ENCODE data around the gene NIF3L1.
A peak's percentile ranks its signal among the peaks of the same experiment; 100 is the strongest.

The NIF3L1 gene, protein sequence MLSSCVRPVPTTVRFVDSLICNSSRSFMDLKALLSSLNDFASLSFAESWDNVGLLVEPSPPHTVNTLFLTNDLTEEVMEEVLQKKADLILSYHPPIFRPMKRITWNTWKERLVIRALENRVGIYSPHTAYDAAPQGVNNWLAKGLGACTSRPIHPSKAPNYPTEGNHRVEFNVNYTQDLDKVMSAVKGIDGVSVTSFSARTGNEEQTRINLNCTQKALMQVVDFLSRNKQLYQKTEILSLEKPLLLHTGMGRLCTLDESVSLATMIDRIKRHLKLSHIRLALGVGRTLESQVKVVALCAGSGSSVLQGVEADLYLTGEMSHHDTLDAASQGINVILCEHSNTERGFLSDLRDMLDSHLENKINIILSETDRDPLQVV

DNA sequence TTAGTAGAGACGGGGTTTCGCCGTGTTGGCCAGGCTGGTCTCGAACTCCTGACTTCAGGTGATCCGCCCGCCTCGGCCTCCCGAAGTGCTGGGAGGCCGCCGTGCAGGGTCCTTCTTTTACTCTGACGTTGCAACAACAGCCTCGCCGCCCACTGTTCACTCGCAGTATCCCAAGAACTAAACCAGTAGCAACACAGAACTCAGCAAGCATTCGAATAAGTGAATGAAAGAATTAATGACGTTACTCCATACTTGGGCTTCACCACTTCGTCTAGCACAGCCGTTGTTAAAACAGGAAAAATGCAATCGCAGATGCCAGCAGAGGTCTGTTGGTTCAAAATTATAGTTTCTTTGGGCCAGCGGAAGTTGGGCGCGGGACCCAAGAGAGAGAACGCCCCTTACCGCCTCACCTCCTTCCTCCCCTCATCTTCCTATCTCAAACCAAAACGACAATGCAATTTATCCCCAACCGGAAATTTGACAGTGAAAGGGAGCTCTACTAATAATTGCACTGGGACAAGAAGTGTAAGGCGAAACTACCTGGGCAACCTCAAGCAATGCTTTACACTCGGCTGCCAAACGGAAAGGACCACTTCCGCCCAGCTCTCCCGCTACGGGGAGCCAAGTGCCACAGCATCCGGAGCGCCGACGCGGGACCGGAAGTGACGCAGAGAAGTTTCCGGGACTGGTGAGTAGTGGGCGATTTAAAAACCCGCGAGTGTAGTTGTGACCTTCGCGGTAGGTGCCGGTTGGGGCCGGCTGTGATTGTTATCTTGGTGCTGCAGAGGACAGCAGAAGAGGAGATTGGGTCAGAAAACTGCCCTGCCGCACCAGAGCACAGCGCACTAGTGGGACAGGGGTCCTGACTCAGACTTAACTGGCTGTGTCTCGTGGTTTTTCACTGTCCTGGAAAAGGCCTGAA lies at the start of gene NIF3L1, which contains the start of gene PPIL3:
Gene NIF3L1, plus strand, starts transcription at position 668 of the 922 bp plus-strand sequence. CDS start 2,573 bp downstream, outside the sequence.
Gene PPIL3, minus strand, starts transcription at position 374 of the 922 bp plus-strand sequence. CDS start 1,462 bp downstream, outside the sequence.
- peak; percentile 95 for DNase-seq

DNA sequence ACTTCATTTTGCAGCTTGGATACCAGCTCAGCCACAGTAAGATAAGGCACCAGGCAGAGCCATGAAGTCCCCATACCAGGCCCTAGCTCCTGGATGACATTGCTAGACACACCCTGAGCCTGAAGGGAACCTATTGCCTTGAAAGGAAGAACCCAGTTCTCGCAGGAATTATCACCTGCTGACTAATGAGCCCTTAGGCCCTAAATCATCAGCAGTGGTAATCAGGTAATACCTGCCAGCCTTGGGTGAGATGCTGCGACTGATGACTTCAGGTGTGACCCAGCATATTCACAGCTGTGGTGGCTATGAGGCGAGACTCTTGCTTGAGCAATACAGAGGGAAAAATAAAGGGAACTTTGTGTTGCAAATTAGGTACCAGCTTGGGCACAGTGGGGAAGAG lies 49.7 kb upstream of the NIF3L1 start:
- no peak for DNase-seq

DNA sequence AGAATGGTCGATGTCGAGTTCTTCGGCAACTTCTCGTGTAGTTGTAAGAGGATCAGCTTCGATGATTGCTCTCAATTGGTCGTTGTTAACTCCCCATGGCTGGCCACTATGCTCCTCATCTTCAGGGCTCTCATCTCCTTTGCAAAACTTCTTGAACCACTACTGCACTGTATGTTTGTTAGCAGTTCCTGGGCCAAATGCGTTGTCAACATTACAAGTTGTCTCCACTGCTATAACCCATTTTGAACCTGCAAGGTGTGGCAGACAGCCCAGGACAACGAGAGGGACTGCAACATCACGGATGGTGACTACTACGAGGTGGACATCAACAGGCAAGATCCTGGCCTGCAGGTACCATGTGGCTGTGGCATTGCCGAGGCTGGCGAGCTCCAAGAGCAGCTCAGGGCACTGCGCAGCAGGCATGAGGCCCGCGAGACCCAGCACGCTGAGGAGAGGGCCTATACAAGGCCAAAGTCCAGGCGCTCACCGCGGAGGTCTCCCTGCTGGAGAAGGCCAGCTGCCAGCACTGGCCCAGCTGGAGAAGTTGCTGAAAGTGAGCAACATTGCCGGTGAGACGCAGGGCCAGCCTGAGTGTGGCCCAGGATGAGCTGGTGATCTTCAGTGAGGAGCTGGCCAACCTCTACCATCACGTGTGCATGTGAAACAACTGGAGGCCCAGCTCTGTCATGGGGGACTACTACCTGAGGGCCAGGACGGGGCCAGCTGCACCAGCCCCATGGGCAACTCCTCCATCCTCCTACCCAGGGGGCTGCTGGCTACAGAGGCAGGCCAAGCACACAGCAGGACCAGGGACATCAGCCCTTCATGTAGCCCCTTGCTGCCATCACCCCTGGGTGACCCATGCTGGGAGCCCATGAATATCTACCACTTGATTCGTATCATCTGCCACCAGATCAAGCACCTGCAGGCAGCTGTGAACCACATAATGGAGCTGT lies 44.9 kb upstream of the NIF3L1 start:
- DNase-seq: no peak

DNA sequence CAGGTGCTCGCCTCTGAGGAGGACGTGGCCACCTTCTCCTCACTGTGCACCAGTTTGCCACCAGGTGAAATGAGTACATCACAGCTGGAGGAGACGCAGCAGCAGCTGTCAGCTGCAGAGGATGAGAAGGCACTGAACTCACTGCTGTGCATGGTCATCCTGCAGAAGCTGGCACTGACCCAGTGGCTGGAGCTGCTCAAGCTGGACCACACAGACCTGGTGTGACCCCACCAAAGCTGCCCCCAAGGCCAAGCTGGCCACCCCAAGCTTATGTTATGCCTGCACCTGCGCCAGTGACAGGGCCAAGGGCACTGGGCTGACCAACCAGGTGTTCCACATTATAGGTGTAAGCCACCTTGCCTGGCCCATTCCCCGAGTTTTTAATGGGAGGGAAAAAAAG lies 44.0 kb upstream of the NIF3L1 start:
- no peak for DNase-seq

DNA sequence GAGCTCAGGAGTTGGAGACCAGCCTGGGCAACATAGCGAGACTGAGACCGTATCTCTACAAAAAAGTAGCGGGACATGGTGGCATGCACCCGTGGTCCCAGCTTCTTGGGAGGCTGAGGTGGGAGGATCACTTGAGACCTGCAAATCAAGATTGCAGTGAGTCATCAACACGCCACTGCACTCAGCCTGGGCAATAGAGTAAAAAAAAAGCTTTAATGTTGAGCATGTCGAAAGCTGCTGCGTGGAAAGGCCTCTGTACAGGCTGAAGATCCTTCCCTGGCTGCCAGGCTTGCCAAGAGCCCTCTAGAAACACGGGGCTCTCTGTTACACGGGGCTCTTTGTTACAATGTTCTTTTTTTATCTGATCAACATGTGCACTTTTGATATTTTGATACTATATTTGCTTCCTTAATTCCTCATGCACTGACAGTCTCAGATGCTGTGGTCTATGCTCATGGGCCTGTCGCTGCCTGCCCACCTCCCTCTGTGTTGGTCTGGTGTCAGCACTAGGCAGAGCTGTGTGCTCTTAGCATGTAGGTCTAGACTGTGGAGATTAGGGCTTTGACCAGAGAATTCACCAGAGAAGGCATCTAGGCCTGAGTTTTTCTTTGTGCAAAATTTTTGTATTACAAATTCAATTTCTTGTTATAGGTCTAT lies 43.4 kb upstream of the NIF3L1 start:
- no peak for DNase-seq

DNA sequence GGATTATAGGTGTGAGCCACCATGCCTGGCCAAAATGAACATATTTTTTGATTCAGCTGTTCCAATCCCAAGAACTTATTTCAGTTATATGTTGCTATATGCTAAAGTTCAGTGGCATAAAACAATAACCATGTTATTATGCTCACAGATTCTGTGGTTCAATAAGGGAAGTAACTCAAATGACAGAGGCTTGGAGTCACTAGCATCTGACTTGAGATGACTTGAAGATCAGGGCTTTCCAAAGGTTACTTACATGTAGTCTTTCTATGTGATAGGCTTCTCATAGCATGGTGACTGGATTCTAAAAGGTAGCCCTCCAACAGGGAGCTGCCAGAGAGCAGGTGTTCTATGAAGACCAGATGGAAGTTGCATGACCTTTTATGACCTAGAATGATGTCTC lies 41.9 kb upstream of the NIF3L1 start:
- no peak for DNase-seq

DNA sequence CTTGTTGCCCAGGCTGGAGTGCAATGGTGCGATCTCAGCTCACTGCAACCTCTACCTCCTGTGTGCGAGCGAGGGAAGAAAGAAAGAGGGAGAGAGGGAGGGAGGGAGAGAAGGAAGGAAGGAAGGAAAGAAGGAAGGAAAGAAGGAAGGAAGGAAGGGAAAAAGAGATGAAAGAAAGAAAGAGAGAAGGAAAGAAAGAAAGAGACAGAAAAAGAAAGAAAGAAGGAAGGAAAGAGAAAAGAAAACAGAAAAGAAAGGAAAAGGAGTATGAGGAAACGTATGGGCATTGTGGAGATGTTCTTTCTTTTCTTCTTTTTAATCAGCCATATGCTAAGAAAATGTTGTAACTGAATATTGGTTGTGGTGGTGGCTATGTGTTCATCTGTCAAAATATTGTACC lies 41.2 kb upstream of the NIF3L1 start:
- no peak for DNase-seq

DNA sequence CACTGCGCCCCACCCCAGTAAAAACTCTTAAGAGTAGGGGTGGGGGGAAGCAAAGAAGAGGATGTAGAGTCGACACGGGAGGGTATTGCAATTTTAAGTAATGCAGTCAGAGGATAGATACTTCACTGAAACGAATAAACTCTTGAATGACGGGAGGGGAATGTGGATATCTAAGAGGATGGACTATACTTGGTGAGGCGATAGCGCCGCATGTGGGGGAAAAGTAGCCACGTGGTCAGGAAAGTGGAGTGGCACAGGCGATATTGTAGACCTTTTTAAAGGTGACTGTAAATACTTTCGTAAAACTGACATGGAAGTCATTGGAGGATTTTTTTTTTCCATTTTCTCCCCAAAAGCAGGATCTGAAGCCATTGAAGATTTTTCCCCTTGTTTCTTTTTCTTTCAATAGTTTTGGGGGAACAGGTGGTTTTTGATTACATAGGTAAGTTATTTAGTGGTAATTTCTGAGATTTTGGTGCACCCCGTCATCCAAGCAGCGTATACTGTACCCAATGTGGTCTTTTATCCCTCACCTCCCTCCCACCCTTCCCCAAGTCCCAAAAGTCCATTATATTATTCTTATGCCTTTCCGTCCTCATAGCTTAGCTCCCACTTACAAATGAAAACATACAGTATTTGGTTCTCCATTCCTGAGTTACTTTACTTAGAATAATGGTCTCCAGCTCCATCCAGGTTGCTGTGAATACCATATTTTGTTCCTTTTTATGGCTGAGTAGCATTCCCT lies 38.5 kb upstream of the NIF3L1 start:
- no peak for DNase-seq

DNA sequence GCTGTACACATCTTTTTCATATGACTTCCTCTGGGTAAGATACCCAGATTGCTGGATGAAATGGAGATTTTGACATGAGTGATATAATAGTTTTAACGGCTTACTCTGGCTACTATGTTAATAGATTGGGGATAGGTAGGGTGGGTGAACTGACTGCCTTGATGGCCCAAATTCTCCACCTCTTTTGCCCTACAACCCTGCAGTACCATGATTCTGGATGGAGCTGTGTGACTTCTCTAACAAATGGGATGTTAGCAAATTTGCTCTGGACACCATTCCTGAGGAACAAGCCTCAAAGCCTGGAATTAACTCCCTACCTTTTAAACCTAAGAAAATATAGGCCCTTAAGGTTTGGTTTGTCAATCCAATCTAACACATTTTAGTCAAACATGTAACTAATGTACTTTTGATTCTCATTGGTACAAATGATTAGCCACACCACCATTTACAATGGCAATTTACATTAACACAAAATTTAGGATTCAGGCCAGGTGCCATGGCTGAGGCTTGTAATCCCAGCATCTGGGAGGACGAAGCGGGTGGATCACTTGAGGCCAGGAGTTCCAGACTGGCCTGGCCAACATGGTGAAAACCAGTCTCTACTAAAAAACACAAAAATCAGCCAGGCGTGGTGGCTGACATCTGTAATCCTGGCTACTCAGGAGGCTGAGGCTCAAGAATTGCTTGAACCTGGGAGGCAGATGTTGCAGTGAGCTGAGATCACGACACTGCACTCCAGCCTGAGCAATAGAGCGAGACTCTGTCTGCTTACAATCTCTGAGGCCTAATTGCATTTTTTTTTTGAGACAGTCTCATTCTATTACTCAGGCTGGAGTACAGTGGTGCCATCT lies 37.5 kb upstream of the NIF3L1 start:
- DNase-seq: no peak

DNA sequence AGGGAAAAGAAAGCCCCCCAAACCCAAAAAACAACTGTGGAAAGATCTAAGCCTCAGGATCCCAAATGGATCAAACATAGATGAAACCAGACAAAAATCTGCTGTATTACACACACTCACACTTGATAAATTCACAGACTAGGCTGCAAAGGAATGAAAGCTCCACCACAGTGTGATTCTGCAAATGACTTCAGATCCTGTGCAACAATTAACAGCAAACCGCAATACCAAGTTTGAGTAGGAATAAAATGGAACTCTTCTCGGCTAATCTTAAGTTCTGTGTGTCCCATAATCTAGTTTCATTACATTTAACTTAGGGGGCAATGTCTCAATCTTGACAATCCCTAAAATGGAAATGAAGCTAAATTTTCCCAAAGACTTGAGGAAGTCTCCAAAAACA lies 36.6 kb upstream of the NIF3L1 start:
- DNase-seq: no peak

DNA sequence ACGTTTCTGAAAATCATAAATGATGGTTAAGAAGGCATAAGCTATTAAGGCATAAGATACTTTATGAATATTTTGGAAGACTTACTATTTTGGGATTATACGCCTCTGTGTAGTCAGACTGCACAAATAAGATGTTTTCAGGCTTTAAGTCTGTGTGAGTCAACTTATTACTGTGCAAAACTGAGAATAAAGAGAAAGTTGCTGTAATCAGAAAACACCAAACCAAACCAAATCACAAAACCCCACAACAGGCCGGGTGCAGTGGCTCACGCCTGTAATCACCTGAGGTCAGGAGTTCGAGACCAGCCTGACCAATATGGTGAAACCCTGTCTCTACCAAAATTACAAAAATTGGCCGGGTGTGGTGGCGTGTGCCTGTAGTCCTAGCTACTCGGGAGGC lies 32.4 kb upstream of the NIF3L1 start:
- DNase-seq: no peak

DNA sequence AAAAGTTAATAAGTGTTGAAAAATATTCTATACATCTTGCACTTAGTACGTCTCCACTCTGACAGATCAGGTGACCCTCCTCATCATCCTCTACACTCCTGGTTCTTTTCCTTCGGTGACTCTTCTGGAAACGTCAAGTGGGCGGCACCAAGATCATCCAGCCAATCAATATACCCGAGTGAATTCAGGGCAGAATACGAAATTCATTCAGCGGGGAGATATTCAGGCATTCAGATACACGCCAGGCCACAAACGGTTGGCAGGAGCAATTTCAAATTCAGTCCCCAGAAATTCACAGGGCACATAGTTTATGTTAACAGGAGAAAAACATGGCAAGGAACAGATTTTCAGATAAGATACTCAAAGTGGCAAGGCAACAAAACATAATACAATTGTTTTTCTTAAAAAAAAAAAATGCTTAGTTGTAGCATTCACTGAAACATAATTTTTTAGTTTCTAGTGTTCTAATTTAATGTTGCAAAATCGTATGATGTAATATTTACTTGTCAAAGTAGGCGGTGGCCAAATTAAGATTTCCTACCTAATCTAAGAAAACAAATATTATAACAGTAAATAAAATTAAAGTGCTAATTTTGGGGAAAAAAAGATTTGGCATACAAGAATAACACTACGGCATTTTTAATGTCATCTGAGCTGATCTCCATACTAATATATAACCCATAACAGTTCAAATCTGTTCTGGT lies 28.9 kb upstream of the NIF3L1 start:
- no peak for DNase-seq

DNA sequence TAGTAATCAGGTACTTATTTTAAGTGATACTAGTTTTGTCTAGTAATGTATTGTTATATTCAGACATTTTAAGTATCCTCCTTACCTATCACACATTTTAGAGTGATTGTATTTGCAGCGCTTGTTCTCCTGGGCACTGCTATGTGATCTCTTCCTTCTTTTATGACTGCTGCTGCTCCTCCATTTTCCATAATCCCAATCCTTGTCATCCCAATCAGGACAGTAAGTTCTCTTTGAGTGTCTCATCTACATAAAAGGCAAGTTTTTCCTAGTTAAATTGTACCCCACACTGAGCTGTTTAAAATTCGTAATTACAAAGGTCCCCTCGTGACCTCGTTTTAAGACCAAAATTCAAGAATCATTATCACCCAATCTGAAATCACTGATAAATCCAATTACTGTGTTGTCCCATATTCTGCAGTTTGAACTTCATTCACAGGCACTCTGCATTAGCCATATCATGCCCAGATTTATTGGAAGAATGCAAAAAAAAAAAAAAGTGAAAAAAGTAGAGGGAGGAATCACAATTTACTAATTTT lies 27.5 kb upstream of the NIF3L1 start:
- no peak for DNase-seq

DNA sequence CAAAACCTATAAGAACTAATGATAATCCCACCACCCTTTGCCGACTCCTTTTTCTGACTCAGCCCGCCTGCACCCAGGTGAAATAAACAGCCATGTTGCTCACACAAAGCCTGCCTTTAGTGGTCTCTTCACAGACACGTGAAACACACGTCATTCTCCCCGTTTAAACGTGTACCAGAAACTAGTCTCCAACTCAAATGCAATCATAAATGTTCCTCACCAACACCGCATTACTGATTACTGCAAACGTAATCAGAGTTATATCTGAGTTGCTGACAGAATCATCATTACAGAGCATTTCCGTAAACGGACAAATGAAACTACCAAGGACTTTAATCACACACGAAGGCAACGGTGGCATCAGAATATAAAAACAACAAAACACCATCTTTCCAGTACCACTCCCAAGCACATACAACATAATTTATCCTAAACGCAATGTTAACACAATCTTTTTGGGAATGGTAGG lies 26.6 kb upstream of the NIF3L1 start:
- DNase-seq: peak; percentile 46

DNA sequence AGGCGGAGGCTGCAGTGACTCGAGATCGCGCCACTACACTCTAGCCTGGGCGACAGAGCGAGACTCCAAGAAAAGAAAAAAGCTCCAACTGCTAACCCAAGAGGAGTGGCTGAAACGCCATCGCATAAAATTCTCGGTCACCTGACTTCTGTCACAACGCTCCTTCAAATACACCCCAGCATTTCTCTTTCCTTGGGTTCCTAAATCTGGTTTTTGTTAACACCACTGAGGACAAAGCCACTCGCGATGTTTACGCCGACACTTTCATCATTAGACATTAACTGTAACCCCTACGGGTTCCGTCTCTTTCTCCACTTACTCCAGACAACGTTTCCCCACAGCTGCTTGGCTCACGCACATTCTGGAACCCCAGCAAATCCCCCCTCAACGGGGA lies 25.4 kb upstream of the NIF3L1 start:
- DNase-seq: no peak

DNA sequence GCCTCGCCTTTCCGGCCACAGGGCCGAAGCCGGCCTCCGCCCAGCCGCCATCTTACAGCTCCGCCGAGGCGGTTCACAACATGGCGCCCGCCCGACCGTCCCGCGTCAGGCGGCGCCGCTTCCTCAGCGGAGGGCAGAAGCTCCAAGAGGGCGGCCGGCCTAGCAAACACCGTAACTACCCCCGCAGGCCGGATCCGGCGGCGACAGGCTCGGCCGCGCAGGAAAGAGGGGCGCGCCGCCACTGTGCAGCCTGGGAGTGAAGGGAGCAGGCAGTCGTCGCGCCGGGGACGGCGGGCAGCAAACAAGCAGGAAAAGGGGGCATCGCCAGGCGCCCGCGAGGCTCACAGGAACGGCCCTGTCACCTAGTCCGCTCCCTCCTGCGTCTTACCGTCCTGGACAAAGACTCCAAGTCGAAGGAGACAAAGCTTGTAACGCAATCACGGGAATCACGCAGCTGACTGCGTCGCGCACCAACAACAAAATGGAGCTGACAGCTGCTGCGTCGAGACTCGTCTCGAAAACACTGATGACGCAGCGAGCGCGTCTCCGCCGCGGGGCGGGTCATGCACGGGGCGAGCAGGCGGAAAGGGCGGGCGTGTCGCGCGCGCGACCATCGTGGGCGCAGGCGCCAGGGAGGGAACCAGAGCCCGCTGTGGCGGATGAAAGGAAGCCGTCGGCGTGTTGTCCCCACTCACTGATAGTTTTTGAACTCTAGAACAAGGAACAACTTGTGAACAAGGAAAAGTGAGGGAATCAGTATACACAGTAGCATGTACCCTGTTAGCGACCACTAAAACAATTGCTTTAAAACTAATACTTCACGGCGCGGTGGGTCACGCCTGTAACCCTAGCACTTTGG lies 24.8 kb upstream of the NIF3L1 start, which contains the start of gene CLK1:
Gene CLK1, minus strand, starts transcription at position 483 of the 859 bp plus-strand sequence. CDS start 2,796 bp downstream, outside the sequence.
- DNase-seq: peak; percentile 92

DNA sequence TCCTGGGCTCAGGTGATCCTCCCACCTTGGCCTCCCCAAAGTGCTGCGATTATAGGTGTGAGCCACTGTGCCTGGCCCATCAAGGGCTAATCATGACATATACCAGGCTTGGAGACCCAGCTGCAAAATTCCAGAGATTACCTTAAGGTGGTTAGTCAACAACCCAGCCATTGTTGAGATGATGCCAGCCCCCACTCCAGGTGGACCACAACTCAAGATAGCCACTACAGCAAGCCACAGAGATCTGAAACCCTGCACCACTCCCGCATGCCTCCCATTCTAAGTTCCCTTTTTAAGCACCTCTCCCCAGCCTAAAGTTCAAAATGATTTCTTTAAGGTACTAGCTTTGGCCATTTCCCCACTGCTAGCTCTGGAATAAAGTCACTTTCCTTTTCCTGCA lies 20.2 kb upstream of the NIF3L1 start:
- no peak for DNase-seq

DNA sequence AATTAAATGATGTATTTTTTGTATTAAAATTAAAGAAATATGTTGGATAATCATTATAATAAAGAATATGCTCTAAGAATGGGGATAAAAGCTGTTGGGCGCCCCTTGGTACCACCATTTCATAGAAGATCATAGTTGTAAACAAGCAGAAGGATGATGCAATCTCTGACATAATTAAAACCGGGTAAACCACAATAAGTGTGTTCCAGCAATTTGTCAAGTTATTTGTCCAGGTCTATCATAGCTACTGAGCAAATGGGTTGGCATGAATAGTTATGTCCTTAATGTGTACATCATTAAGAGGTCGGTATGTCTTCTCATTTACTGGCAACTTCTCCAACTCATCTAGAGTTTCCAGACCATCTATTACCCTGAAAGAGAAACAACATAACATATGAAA lies 18.0 kb upstream of the NIF3L1 start:
- no peak for DNase-seq

Measured in activated CD4-positive, CD25-positive, alpha-beta regulatory T cell treated with anti-CD3 and anti-CD28 coated beads, Interleukin-2, amount 50 U/mL, for 72 hours (primary cell).